Mammary epithelial cell (primary cell): Measurements from ENCODE around the gene KAT6B.

Experiments
- EZH2 ChIP-seq: IDR thresholded peaks from 2 replicates; pipeline ENCODE4 v1.6.1; 2012; ENCODE audit warnings: low read length, inconsistent platforms, borderline replicate concordance
- TF ChIP-seq, protein P1 (sequence below), 2 donors: IDR thresholded peaks in 1 of 2; conservative IDR thresholded peaks in 1 of 2; 2 replicates each; pipeline ENCODE4 v1.5.1; 2011 to 2012; ENCODE audit warnings: inconsistent platforms in 2 of 2, low read length in 2 of 2, mild to moderate bottlenecking in 2 of 2, control low read depth in 1 of 2, low read depth in 1 of 2; ENCODE audit not compliant: insufficient read depth in 1 of 2; ENCODE audit errors: extremely low read depth in 1 of 2

GRCh38 chr10:74987339-74988053, 161.1 kb downstream of the KAT6B start:
- no peak for TF ChIP-seq EZH2
- TF ChIP-seq, protein P1, sequence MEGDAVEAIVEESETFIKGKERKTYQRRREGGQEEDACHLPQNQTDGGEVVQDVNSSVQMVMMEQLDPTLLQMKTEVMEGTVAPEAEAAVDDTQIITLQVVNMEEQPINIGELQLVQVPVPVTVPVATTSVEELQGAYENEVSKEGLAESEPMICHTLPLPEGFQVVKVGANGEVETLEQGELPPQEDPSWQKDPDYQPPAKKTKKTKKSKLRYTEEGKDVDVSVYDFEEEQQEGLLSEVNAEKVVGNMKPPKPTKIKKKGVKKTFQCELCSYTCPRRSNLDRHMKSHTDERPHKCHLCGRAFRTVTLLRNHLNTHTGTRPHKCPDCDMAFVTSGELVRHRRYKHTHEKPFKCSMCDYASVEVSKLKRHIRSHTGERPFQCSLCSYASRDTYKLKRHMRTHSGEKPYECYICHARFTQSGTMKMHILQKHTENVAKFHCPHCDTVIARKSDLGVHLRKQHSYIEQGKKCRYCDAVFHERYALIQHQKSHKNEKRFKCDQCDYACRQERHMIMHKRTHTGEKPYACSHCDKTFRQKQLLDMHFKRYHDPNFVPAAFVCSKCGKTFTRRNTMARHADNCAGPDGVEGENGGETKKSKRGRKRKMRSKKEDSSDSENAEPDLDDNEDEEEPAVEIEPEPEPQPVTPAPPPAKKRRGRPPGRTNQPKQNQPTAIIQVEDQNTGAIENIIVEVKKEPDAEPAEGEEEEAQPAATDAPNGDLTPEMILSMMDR (conservative IDR thresholded peaks at IDR 0.05 in 1 of 2, IDR thresholded peaks at IDR 0.05 in 1 of 2; ENCODE audit: extremely low read depth in 1 of 2, insufficient read depth in 1 of 2, low read depth in 1 of 2, low read length in 2 of 2), result no peak
